HG03521 (cell line): ENCODE measurements around the gene CTAGE6.
"Not testable (repeated sequence)": the region's sequence is repeated elsewhere in the genome, so short reads cannot be mapped to it uniquely, and the experiment has no call there.

Experiments
- ATAC-seq: cut with Tn5 transposase; IDR thresholded peaks from one replicate; pipeline ENCODE4 v1.9.1; 2021; ENCODE audit warnings: mild to moderate bottlenecking, moderate library complexity; ENCODE audit not compliant: unreplicated experiment

Gene CTAGE6, protein sequence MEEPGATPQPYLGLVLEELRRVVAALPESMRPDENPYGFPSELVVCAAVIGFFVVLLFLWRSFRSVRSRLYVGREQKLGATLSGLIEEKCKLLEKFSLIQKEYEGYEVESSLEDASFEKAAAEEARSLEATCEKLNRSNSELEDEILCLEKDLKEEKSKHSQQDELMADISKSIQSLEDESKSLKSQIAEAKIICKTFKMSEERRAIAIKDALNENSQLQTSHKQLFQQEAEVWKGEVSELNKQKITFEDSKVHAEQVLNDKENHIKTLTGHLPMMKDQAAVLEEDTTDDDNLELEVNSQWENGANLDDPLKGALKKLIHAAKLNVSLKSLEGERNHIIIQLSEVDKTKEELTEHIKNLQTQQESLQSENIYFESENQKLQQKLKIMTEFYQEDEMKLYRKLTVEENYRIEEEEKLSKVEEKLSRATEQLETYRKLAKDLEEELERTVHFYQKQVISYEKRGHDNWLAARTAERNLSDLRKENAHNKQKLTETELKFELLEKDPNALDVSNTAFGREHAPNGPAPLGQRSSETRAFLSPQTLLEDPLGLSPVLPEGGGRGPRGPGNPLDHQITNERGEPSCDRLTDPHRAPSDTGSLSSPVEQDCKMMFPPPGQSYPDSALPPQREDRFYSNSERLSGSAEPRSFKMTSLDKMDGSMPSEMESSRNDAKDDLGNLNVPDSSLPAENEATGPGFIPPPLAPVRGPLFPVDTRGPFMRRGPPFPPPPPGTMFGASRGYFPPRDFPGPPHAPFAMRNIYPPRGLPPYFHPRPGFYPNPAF

DNA sequence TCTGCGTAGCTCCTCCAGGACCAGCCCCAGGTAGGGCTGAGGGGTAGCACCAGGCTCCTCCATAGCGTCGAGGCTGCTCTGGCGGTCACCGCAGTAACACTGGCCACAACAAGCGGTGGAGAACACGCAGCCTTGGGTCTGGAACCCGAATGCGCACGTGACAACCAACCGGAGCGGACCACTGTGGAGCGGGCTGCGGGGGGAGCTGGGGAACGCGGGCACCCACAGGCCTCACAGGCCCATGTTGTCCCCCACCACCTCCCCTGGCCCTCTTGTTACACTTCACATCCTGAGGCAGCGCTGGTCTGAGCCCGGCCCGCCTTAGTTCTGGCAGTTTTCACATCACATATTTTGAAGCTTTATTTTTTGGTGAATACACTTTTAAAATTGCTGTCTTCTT is at the start of gene CTAGE6:
CTAGE6 (minus strand) TSS at position 101 of the 400 bp plus-strand sequence; CDS start at position 63, 38 bp downstream.
- ATAC-seq: not testable (repeated sequence)

DNA sequence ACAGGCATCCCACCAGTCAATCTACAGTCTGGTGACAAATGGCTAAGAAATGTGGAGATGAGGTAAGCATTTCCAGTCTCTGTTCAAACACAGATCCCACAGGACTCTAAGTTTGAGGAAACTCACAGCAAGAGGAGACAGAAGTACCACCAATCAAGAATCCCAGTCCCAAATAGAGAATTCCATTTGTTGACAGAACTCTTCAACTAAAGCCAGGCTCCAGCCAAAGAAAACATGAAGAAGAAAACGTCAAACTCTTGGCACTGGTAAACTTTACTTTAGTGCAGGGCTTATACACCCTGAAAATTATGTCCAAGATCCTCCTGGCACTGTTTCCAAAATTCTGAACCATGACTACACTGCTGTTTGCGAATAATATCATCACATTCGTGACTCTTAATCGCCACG is 49.2 kb upstream of the CTAGE6 start:
- ATAC-seq: not testable (repeated sequence)

GRCh38 chr7:143797896-143798290 is 40.4 kb upstream of the CTAGE6 start:
- ATAC-seq: not testable (repeated sequence)

- ATAC-seq: not testable (repeated sequence)
Observed at GRCh38 chr7:143797119-143797895, 39.8 kb upstream of the CTAGE6 start.

DNA sequence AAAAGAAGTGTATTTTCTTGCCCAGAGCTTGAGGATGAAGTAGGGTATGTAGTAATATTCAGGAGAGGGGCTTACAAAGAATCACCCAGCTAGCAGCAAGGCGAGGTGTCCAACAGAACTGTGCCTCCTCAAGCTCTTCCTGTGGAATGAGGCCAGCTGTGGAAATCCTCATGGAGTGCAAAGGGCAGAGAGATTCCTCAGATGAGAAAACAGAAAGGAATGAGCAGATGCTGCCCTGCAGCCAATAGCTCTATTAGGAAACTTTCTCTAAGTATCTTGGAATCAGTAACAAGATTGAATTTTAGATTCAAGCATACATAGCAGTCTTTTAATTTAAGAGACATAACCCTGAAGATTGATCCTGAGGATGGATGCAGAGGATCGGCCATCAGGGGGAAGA is 38.2 kb upstream of the CTAGE6 start:
- not testable (repeated sequence) for ATAC-seq

- not testable (repeated sequence) for ATAC-seq
Observed at GRCh38 chr7:143792633-143793032, 35.1 kb upstream of the CTAGE6 start.

- ATAC-seq: not testable (repeated sequence)
Observed at GRCh38 chr7:143785415-143786182, 28.1 kb upstream of the CTAGE6 start.

- not testable (repeated sequence) for ATAC-seq
Observed at GRCh38 chr7:143779591-143779990, 22.1 kb upstream of the CTAGE6 start.

DNA sequence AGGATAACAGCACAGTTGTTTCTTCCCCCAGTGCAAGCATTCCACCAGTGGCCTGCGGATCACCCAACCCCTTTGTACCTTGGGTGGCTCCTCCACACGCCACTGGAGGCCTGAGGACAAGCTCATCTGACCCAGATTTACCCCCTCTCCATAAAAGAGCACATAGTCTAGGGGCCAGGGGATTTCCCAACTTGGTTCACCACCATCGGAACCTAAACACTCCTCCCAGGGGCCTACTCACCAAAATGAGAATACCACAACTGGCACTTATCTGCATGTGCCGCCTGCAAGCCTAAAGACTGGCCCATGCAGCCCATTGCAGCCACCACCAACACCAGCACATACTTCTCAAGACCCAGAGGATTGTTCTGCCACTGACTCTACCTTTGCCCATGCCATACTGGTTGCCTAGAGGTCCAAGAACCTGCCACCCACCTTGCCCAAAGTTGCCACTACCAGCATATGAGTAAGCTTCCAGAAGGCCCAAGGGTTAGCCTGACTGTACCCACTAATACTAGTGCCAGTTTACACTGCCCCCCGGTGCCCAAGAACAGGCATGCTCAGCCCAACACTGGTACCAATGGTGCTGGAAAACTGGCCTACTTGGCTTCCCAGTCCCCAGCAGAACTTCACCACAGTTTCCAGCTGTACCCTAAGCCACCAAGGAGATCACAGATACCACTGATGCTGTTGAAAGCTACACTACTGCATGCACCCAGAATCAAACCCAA is 15.4 kb upstream of the CTAGE6 start:
- not testable (repeated sequence) for ATAC-seq

- ATAC-seq: not testable (repeated sequence)
Observed at GRCh38 chr7:143767531-143767930, 10.0 kb upstream of the CTAGE6 start.

DNA sequence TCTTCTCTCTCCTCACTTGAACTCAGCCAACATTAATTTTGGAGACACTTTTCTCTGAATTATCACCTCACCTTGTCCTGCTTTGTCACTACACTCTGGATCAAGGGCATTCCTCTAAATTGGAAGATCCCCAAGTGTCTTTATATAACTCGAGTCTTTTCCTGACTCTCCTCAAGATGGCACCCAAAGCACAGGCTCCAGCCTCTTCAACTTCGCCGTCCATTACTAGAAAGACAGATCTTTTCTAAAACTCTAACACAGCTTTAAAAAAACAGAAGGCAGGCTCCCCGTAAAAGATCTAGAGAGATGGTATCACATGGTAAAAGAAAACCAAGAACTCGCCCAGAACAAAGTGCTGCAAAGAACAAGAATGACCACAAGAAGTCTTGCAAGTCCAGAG is 8.2 kb upstream of the CTAGE6 start:
- not testable (repeated sequence) for ATAC-seq

DNA sequence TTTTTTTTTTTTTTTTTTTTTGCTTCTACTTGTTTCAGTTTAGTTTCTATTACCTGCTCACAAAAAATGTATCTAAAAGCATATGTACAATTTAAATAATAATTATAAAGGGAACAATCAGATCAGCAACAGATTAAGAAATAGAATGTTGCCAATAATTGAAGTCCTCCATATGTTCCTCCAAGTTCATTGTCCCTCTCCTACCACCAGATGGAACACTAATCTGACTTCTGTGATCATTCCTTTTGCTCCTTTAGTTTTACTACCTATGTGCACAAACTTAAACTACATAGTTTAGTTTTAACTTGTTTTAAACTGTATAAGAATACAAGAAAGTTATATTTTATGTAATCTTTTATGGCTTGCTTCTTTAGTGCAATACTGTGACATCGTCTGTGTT is 5.6 kb upstream of the CTAGE6 start:
- not testable (repeated sequence) for ATAC-seq

DNA sequence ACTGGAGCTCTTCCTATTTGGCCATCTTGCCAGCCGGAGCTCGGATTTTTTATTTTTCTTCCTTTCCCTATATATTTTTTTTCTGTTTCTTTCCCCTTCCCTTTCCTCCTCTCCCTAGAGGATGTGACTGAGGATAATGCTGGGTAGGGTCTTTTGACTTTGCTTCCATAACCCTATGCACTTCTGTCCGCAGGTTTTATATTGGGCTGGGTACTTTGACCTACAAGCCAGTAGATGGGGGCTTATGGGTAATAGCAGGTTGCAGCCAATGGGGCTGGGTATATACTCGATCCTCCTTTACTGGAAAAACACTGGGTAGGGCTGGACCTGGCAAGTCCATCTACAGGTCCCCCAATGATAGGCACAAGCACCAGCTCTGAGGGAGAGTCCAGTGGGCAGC is 12.2 kb downstream of the CTAGE6 start:
- not testable (repeated sequence) for ATAC-seq

DNA sequence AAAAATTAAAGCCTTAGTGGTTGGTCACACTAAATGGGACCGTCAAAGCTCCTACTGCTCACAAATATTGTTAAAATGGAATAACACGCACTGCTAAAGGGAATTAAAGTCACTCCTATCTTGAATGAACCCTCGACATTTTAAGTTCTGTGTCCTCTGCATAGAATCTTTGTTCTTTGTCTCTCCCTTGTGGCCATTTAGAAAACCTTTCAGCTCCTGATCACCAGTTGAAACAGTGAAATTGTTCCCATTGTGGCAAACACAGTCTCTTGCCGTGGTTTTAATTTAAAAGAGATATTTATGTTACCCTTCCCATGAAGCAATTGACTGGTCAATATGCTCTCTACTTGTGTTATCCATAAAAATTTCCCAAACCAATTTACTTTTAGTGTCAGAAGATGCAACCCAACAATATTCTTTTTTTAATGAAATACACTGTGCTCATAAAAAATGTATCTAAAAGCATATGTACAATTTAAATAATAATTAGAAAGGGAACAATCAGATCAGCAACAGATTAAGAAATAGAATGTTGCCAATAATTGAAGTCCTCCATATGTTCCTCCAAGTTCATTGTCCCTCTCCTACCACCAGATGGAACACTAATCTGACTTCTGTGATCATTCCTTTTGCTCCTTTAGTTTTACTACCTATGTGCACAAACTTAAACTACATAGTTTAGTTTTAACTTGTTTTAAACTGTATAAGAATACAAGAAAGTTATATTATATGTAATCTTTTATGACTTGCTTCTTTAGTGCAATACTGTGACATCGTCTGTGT is 20.3 kb downstream of the CTAGE6 start:
- peak; percentile 67 for ATAC-seq

DNA sequence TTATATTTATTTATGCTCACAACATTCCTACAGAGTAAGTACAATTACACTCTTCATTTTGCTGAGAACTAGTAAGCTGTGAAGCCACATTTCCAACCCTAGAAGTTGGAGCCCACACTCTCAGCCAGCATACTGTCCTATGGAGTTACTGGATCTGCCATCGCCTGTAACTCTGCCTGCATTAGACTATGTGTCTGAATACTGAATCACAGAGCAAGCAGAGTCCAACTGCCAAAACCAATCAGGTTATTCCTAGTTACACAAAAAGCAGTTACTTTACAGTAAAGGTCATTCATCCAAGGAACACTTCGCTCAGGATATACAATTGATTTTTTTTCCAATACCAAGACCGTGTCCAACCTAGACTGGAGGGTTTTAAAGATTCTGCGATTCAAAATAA is 21.5 kb downstream of the CTAGE6 start:
- no peak for ATAC-seq

DNA sequence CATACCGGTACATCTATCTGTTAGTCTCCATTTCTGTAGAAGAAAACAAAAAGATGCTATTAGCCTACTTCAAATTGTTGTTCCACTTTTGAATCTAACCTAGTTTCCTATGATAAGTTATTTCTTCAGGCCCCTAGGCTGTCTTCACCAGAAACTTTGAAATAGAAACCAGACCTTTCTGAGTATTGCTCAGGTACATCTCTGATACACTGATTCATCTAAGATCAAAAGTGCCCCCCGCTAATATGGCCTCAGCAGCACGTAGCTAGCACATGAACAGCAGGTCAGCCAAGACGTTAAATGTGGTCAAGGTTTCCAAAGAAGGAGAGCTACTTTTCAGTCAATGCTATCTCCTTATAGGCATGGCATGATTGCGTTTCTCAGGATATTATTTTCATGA is 23.6 kb downstream of the CTAGE6 start:
- no peak for ATAC-seq

GRCh38 chr7:143728333-143728862 is 29.1 kb downstream of the CTAGE6 start:
- no peak for ATAC-seq

DNA sequence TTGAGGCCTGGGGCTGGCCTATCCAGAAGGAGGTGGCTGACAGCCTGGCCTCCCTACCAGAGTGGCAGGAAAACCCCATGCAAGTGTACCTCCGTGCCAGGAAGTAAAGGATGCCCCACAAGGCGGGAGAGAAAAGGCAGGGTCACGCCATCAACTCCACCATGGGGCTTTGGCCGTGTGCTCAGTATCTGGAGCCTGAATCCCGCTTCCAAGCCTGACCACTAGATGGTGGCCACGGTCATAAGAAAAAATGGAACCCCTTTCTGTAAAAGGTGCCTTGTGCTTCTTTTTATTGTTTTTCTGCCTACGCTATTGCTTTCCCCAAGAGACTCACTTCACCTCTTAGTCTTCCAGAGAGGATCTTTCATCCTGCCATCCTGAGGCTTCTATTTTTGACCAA is 29.9 kb downstream of the CTAGE6 start:
- ATAC-seq: peak; percentile 55

DNA sequence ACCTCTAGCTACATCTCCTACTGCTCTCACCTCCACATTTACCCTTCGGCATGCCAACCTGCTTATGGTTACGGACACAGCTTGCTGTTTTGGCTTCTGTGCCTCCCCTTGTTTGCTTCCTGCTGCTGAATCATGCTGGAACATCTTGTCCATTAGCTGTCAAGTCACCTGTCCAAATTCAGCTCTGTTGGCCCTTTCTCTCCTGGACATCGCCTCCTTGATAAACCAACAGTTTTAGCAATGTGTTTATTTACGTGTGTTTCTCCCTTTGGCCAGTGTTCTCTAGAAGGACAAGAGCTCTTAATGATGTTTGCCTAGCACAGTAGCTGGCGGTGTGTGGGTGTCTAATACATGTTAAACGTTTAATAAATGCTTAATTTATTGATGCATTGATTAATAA is 31.4 kb downstream of the CTAGE6 start:
- not testable (repeated sequence) for ATAC-seq
